Measurements from ENCODE around the gene MLXIPL. TPM values are rescaled to one million over a fixed set of nuclear protein-coding genes. Genes with fewer than 3 reads are reported as not detected.

Gene MLXIPL
- 0.29 and 0.72 TPM in 2 replicates for total RNA-seq

DNA sequence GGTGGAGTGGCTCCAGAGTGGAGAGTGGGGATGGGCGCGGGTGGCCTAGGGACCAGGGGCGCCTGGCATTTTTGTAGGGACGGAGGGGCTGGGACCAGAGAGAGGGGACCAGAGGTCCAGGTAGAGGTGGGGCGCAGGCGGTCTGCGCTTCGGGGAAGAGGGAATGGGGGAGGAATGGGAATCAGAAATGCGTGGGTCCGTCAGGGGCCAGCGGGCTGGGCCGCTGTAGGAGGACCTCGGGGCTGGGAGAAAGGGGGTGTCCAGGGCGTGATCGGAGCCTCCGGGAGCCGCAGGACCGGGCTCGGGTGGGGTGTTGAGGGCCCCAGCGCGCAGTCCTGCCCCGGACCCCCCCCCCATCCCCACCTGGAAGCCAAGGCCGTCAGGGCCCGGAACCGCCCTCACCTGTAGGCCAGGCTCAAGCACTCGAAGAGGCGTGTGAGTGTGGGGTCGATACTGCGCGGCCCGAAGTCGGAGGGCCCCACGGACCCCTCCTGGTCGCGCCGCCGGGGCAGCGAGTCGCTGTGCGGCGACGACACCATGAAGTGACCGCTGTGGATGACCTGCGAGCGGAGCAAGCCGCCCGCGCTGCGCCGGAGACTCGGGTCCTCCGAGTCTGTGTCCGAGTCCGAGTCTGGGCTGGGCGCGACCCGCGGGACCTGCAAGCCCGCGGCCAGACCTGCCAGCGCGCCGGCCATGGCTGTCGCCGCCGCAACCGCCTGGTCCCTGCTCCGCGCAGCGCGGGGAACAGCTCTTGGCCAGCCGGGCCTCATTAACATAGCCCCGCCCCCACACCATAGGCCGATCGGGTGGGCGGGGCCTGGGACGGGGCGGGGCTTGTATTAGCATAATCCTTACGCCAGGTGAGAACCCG is at the start of gene MLXIPL:
Gene MLXIPL, minus strand, starts transcription at position 725 of the 871 bp plus-strand sequence. Its CDS starts 30 bp downstream, at position 695.
- H3K36me3 ChIP-seq (ENCODE audit: insufficient read depth, low read length): no peaks in the 10 kb centered on the region
- H3K4me3 ChIP-seq (ENCODE audit: insufficient read depth, low read length): peak within 1 kb of the TSS; percentile 56
- H3K27me3 ChIP-seq (ENCODE audit: insufficient read depth, low read length): peaks cover 54% of the 10 kb centered on the region
- H2AFZ ChIP-seq (ENCODE audit: low read length): no peak within 1 kb of the TSS
- peak within 1 kb of the TSS; percentile 75 for H3K4me2 ChIP-seq (ENCODE audit: insufficient read depth, low read length)
- H3K4me1 ChIP-seq (ENCODE audit: insufficient read depth, low read length): no peaks in the 10 kb centered on the region
- H3K79me2 ChIP-seq (ENCODE audit: insufficient read depth, low read length): no peaks in the 10 kb centered on the region
- peak; percentile 98 for DNase-seq (ENCODE audit: insufficient read length, low spot score, missing footprints)
- no peak within 1 kb of the TSS for H3K27ac ChIP-seq (ENCODE audit: low read depth, low read length)
- no peak for TF ChIP-seq CTCF (IDR thresholded peaks at IDR 0.05; ENCODE audit: extremely low read depth, low read depth, low read length)
- no peaks in the 10 kb centered on the region for H3K9me3 ChIP-seq (ENCODE audit: low read depth, low read length)
- no peaks in the 10 kb centered on the region for H4K20me1 ChIP-seq (ENCODE audit: insufficient read depth, low read length)

- peak; percentile 56 for DNase-seq (ENCODE audit: insufficient read length, low spot score, missing footprints)
- H3K4me3 ChIP-seq (ENCODE audit: insufficient read depth, low read length): no peak overlapping the region
- H3K4me1 ChIP-seq (ENCODE audit: insufficient read depth, low read length): peaks cover 7% of the 10 kb centered on the region
- H3K27me3 ChIP-seq (ENCODE audit: insufficient read depth, low read length): no peaks in the 10 kb centered on the region
- H3K9me3 ChIP-seq (ENCODE audit: low read depth, low read length): no peaks in the 10 kb centered on the region
- H3K27ac ChIP-seq (ENCODE audit: low read depth, low read length): no peak overlapping the region
- H2AFZ ChIP-seq (ENCODE audit: low read length): no peak overlapping the region
- no peaks in the 10 kb centered on the region for H3K36me3 ChIP-seq (ENCODE audit: insufficient read depth, low read length)
- no peak for TF ChIP-seq CTCF (IDR thresholded peaks at IDR 0.05; ENCODE audit: extremely low read depth, low read depth, low read length)
- peaks cover 4% of the 10 kb centered on the region for H4K20me1 ChIP-seq (ENCODE audit: insufficient read depth, low read length)
- H3K79me2 ChIP-seq (ENCODE audit: insufficient read depth, low read length): peaks cover 2% of the 10 kb centered on the region
- H3K4me2 ChIP-seq (ENCODE audit: insufficient read depth, low read length): no peak overlapping the region
Observed at GRCh38 chr7:73671857-73672445, 47.6 kb upstream of the MLXIPL start.

- Histone ChIP-seq H3K4me2 (ENCODE audit: insufficient read depth, low read length) (no peak overlapping the region), H3K4me1 (ENCODE audit: insufficient read depth, low read length) (peaks cover 7% of the 10 kb centered on the region), H3K9me3 (ENCODE audit: low read depth, low read length) (no peaks in the 10 kb centered on the region), H3K79me2 (ENCODE audit: insufficient read depth, low read length) (peaks cover 2% of the 10 kb centered on the region), H3K27me3 (ENCODE audit: insufficient read depth, low read length) (no peaks in the 10 kb centered on the region), H3K4me3 (ENCODE audit: insufficient read depth, low read length) (no peak overlapping the region), H3K27ac (ENCODE audit: low read depth, low read length) (no peak overlapping the region), H4K20me1 (ENCODE audit: insufficient read depth, low read length) (peaks cover 4% of the 10 kb centered on the region), H3K36me3 (ENCODE audit: insufficient read depth, low read length) (no peaks in the 10 kb centered on the region), H2AFZ (ENCODE audit: low read length) (no peak overlapping the region)
- peak; percentile 65 for DNase-seq (ENCODE audit: insufficient read length, low spot score, missing footprints)
- TF ChIP-seq CTCF (IDR thresholded peaks at IDR 0.05; ENCODE audit: extremely low read depth, low read depth, low read length): no peak
Observed at GRCh38 chr7:73671322-73671661, 47.0 kb upstream of the MLXIPL start.

DNA sequence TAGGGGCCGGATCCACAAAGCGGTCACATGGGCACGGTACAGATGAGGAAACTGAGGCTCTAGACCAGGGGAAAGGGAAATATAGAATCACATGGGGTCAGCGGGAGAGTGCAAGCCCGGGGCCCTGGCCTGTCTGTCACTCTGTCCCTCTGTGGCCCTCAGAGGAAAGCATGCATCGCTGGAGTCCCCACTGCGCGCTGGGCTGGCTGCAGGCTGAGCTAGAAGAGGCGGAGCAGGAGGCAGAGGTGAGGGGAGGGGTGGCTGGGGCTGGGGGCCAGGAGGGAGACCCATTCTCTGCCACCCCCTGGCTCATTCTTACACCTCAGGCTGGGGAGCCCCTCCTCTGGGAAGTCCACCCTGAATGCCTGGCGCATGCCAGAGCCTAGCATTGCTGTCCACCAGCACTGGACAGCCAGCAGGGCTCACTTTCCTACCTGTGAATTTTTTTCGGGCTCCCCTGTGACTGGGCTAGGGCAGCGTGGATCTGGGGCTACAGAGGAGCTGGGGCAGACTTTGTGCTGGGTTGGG is 45.6 kb upstream of the MLXIPL start:
- Histone ChIP-seq H3K4me3 (ENCODE audit: insufficient read depth, low read length) (no peak overlapping the region), H3K9me3 (ENCODE audit: low read depth, low read length) (no peaks in the 10 kb centered on the region), H3K79me2 (ENCODE audit: insufficient read depth, low read length) (peaks cover 2% of the 10 kb centered on the region), H3K4me1 (ENCODE audit: insufficient read depth, low read length) (peaks cover 7% of the 10 kb centered on the region), H3K36me3 (ENCODE audit: insufficient read depth, low read length) (no peaks in the 10 kb centered on the region), H3K27ac (ENCODE audit: low read depth, low read length) (no peak overlapping the region), H2AFZ (ENCODE audit: low read length) (no peak overlapping the region), H4K20me1 (ENCODE audit: insufficient read depth, low read length) (peaks cover 4% of the 10 kb centered on the region), H3K4me2 (ENCODE audit: insufficient read depth, low read length) (no peak overlapping the region), H3K27me3 (ENCODE audit: insufficient read depth, low read length) (peaks cover 7% of the 10 kb centered on the region)
- TF ChIP-seq CTCF (IDR thresholded peaks at IDR 0.05; ENCODE audit: extremely low read depth, low read depth, low read length): no peak
- peak; percentile 83 for DNase-seq (ENCODE audit: insufficient read length, low spot score, missing footprints)
